Activated effector memory CD4-positive, alpha-beta T cell treated with anti-CD3 and anti-CD28 coated beads, Interleukin-2, amount 50 U/mL, for 16 hours (primary cell): ENCODE results near the gene TRIOBP.

Experiments
- DNase-seq: peaks from one replicate; pipeline ENCODE4 v3.0.0-alpha.2; 2020

Gene TRIOBP

GRCh38 chr22:37731804-37732471, 35.1 kb downstream of the TRIOBP start:
- DNase-seq = no peak

GRCh38 chr22:37732699-37733607, 36.1 kb downstream of the TRIOBP start:
- DNase-seq = no peak

- no peak for DNase-seq
Observed at GRCh38 chr22:37733625-37734401, 37.0 kb downstream of the TRIOBP start.

- DNase-seq = no peak
Observed at GRCh38 chr22:37734402-37734700, 37.5 kb downstream of the TRIOBP start.

GRCh38 chr22:37734964-37735451, 38.2 kb downstream of the TRIOBP start:
- no peak for DNase-seq

- no peak for DNase-seq
Observed at GRCh38 chr22:37739035-37739434, 42.2 kb downstream of the TRIOBP start.

- no peak for DNase-seq
Observed at GRCh38 chr22:37739611-37740049, 42.8 kb downstream of the TRIOBP start.

- no peak for DNase-seq
Observed at GRCh38 chr22:37740455-37741311, 43.8 kb downstream of the TRIOBP start.

GRCh38 chr22:37741312-37741795, 44.5 kb downstream of the TRIOBP start:
- no peak for DNase-seq

GRCh38 chr22:37742376-37743171, 45.7 kb downstream of the TRIOBP start:
- no peak for DNase-seq

- DNase-seq = no peak
Observed at GRCh38 chr22:37744589-37744988, 47.7 kb downstream of the TRIOBP start.

GRCh38 chr22:37745548-37746365, 48.9 kb downstream of the TRIOBP start:
- peak; percentile 96 for DNase-seq

- no peak for DNase-seq
Observed at GRCh38 chr22:37746366-37747079, 49.7 kb downstream of the TRIOBP start.

GRCh38 chr22:37747080-37747714, 50.3 kb downstream of the TRIOBP start:
- DNase-seq = no peak

GRCh38 chr22:37747715-37748100, 50.9 kb downstream of the TRIOBP start:
- no peak for DNase-seq

- no peak for DNase-seq
Observed at GRCh38 chr22:37748659-37749058, 51.8 kb downstream of the TRIOBP start.

- DNase-seq = no peak
Observed at GRCh38 chr22:37749226-37749625, 52.4 kb downstream of the TRIOBP start.

- DNase-seq = no peak
Observed at GRCh38 chr22:37749831-37750595, 53.2 kb downstream of the TRIOBP start.
